SK-N-SH (cell line): ENCODE results near the gene MBP. TPM values are rescaled to one million over a fixed set of nuclear protein-coding genes. Genes with fewer than 3 reads are reported as not detected.

Experiments
- CTCF ChIA-PET: fragments of 300-600, 350-600 bp; formaldehyde crosslinking; extraction: SDS; loops from one replicate; lab custom pipeline; 2021; lab: Yijun Ruan, JAX
- POLR2A ChIA-PET: fragments of 350-600 bp; sonication (Branson Sonifier 250); formaldehyde crosslinking; extraction: SDS; loops from one replicate; lab custom pipeline; 2020; ENCODE audit warnings: antibody characterized with exemption, inconsistent platforms; lab: Yijun Ruan, JAX
- DNase-seq: peaks from one replicate; pipeline ENCODE4 v3.0.0; 2012
- H2AFZ ChIP-seq: fragments of 200-600 bp; sonication (generic); 2 replicates; pipeline ENCODE4 v1.8.1; 2016; ENCODE audit warnings: antibody characterized with exemption, mild to moderate bottlenecking, low read depth
- H3F3A ChIP-seq: fragments of 200-600 bp; sonication (generic); replicated peaks from 2 replicates; pipeline ENCODE3; 2016; ENCODE audit warnings: antibody characterized with exemption, mild to moderate bottlenecking; ENCODE audit not compliant: insufficient read depth
- H3K27ac ChIP-seq, 2 experiments: fragments of 200-500 bp in 1 of 2; fragments of 200-600 bp in 1 of 2; sonication (Bioruptor generic) in 1 of 2; sonication (generic), shearing (Covaris generic) in 1 of 2; 2 replicates each; pipeline versions ENCODE4 v1.5.1 to v1.6.1; 2014 to 2016; ENCODE audit warnings: low read depth in 2 of 2, inconsistent platforms in 1 of 2, low read length in 1 of 2, mild to moderate bottlenecking in 1 of 2, mixed read lengths in 1 of 2
- H3K27me3 ChIP-seq: fragments of 200-600 bp; sonication (generic), shearing (Covaris generic); 2 replicates; pipeline ENCODE4 v1.6.1; 2016; ENCODE audit warnings: mixed run types; ENCODE audit not compliant: insufficient read depth
- H3K36me3 ChIP-seq, 2 experiments: fragments of 200-500 bp in 1 of 2; fragments of 200-600 bp in 1 of 2; sonication (Bioruptor generic) in 1 of 2; sonication (generic) in 1 of 2; replicated peaks in 1 of 2; 2 replicates each; pipeline versions ENCODE3 to v1.5.1; 2014 to 2016; ENCODE audit warnings: low read length in 1 of 2, mild to moderate bottlenecking in 1 of 2; ENCODE audit not compliant: insufficient read depth in 2 of 2, control insufficient read depth in 1 of 2
- H3K4me1 ChIP-seq, 2 experiments: fragments of 200-500 bp in 1 of 2; fragments of 200-600 bp in 1 of 2; sonication (Bioruptor generic) in 1 of 2; sonication (generic), shearing (Covaris generic) in 1 of 2; 2 replicates each; pipeline versions ENCODE4 v1.5.1 to v1.6.1; 2014 to 2016; ENCODE audit warnings: low read depth in 1 of 2, low read length in 1 of 2, mixed run types in 1 of 2; ENCODE audit not compliant: insufficient read depth in 2 of 2, control insufficient read depth in 1 of 2
- H3K4me2 ChIP-seq: fragments of 200-600 bp; sonication (generic), shearing (Covaris generic); 2 replicates; pipeline ENCODE4 v1.6.1; 2017; ENCODE audit warnings: mixed run types
- H3K4me3 ChIP-seq, 2 experiments: fragments of 200-500 bp in 1 of 2; fragments of 200-600 bp in 1 of 2; sonication (Bioruptor generic) in 1 of 2; sonication (generic), shearing (Covaris generic) in 1 of 2; 2 replicates each; pipeline versions ENCODE4 v1.5.1 to v1.8.1; 2014 to 2016; ENCODE audit warnings: low read depth in 2 of 2, inconsistent platforms in 1 of 2, low read length in 1 of 2, mild to moderate bottlenecking in 1 of 2, mixed read lengths in 1 of 2, moderate library complexity in 1 of 2
- H3K79me2 ChIP-seq: fragments of 200-600 bp; sonication (generic); 2 replicates; pipeline ENCODE4 v1.8.1; 2017; ENCODE audit warnings: mild to moderate bottlenecking; ENCODE audit not compliant: insufficient read depth
- H3K9ac ChIP-seq: fragments of 200-600 bp; sonication (generic); 2 replicates; pipeline ENCODE4 v1.6.1; 2017; ENCODE audit warnings: mixed run types
- H3K9me2 ChIP-seq: fragments of 200-600 bp; sonication (generic); 2 replicates; pipeline ENCODE4 v1.6.1; 2017; ENCODE audit warnings: mixed run types
- H3K9me3 ChIP-seq: fragments of 200-600 bp; sonication (generic); 2 replicates; pipeline ENCODE4 v1.6.1; 2017; ENCODE audit warnings: mixed run types, mild to moderate bottlenecking, moderate library complexity
- H4K20me1 ChIP-seq: fragments of 200-600 bp; sonication (generic); 2 replicates; pipeline ENCODE4 v1.6.1; 2017; ENCODE audit warnings: mild to moderate bottlenecking, mixed run types; ENCODE audit not compliant: insufficient read depth
- CHD2 ChIP-seq: fragments of 150-350 bp; IDR thresholded peaks from 2 replicates; pipeline ENCODE4 v1.6.1; 2018; ENCODE audit warnings: low read length; ENCODE audit not compliant: partially characterized antibody
- ELF1 ChIP-seq: IDR thresholded peaks from 2 replicates; pipeline ENCODE4 v1.4.0; 2012
- MEF2A ChIP-seq: IDR thresholded peaks from 2 replicates; pipeline ENCODE4 v1.4.0; 2012; ENCODE audit warnings: low read depth, borderline replicate concordance
- NFIC ChIP-seq: IDR thresholded peaks from 2 replicates; pipeline ENCODE4 v1.4.0; 2012; ENCODE audit warnings: borderline replicate concordance
- PBX3 ChIP-seq: IDR thresholded peaks from 2 replicates; pipeline ENCODE4; 2012
- RAD21 ChIP-seq: IDR thresholded peaks from 2 replicates; pipeline ENCODE4 v1.6.1; 2012; ENCODE audit warnings: mild to moderate bottlenecking, low read length
- RCOR1 ChIP-seq: fragments of 150-350 bp; IDR thresholded peaks from 2 replicates; pipeline ENCODE4 v1.6.1; 2017; ENCODE audit warnings: antibody characterized with exemption, low read length
- TEAD4 ChIP-seq: IDR thresholded peaks from 2 replicates; pipeline ENCODE4 v1.4.0; 2012; ENCODE audit warnings: mild to moderate bottlenecking, borderline replicate concordance; ENCODE audit not compliant: insufficient read depth
- USF2 ChIP-seq: fragments of 150-350 bp; IDR thresholded peaks from 2 replicates; pipeline ENCODE4 v1.6.1; 2017; ENCODE audit warnings: antibody characterized with exemption, low read length, low read depth, borderline replicate concordance
- ZBTB33 ChIP-seq: IDR thresholded peaks from 2 replicates; pipeline ENCODE4 v1.4.0; 2012; ENCODE audit warnings: low read depth, borderline replicate concordance
- WGBS: methylation state at CpG from one replicate; pipeline ENCODE4 v1.1.6; 2017; ENCODE audit warnings: low lambda C conversion rate; 5-methylcytosine and 5-hydroxymethylcytosine counted together
- polyA plus RNA-seq, 3 experiments: library from polyadenylated mRNA; depleted of rRNA; stranded (reverse); fragments of >200 nt; gene quantifications; 2 replicates each; pipeline ENCODE4 v1.2.3, GENCODE V29; 2012

Gene MBP
- polyA plus RNA-seq, 1 of the 3 experiments (the other 2 are of a cell fraction), result 1.6 TPM

GRCh38 chr18:77134611-77135010 is 2.0 kb upstream of the MBP start:
- H2AFZ ChIP-seq, result no peak overlapping the region
- no peaks in the 10 kb centered on the region for H3K79me2 ChIP-seq
- H3K27ac ChIP-seq, result no peak overlapping the region
- H3K9ac ChIP-seq, result no peak overlapping the region
- no peak overlapping the region for H3K4me3 ChIP-seq
- no peaks in the 10 kb centered on the region for H4K20me1 ChIP-seq
- 82% methylated on average over 4 of the region's 4 CpGs for WGBS
- 0 out of 2 replicates have a peak, but pooled peaks cover 5% of the 10 kb centered on the region for H3K27me3 ChIP-seq
- H3F3A ChIP-seq, result peaks cover 4% of the 10 kb centered on the region
- CTCF ChIA-PET, result no interaction called here
- H3K4me2 ChIP-seq, result no peak overlapping the region
- H3K9me2 ChIP-seq, result no peaks in the 10 kb centered on the region
- TF ChIP-seq RCOR1 (no peak), CHD2 (no peak), NFIC (no peak), PBX3 (no peak)
- H3K9me3 ChIP-seq, result no peaks in the 10 kb centered on the region
- no peaks in the 10 kb centered on the region for H3K36me3 ChIP-seq
- H3K4me1 ChIP-seq, result peaks cover 0 to 3% of the 10 kb centered on the region in 2 experiments; a peak in 1 of 4 replicates
- DNase-seq, result no peak
- POLR2A ChIA-PET, result no interaction called here

- no peak for TF ChIP-seq CHD2
- no peak for TF ChIP-seq TEAD4
- 0 out of 2 replicates have a peak, but pooled peaks have one; percentile 4 for TF ChIP-seq RAD21
- no peak for TF ChIP-seq ELF1
These were observed 1.4 kb upstream of the MBP start for GRCh38 chr18:77133835-77134496.

GRCh38 chr18:77133051-77133834 is 660 bp upstream of the MBP start:
- no peaks in the 10 kb centered on the region for H3K79me2 ChIP-seq
- no peak for TF ChIP-seq USF2
- no peak for TF ChIP-seq PBX3
- no peak for TF ChIP-seq ZBTB33
- no peak for TF ChIP-seq MEF2A
- no peaks in the 10 kb centered on the region for H3K36me3 ChIP-seq
- DNase-seq, result no peak
- no peaks in the 10 kb centered on the region for H3K9me3 ChIP-seq
- ChIA-PET POLR2A (no interaction called here), CTCF (no interaction called here)
- H3K4me3 ChIP-seq, result no peak overlapping the region
- H3K9ac ChIP-seq, result no peak overlapping the region
- peaks cover 12% of the 10 kb centered on the region for H3F3A ChIP-seq
- no peaks in the 10 kb centered on the region for H3K9me2 ChIP-seq
- no peak overlapping the region for H3K27ac ChIP-seq
- H3K27me3 ChIP-seq, result 0 out of 2 replicates have a peak, but pooled peaks cover 5% of the 10 kb centered on the region
- WGBS, result 90% methylated on average over 26 of the region's 44 CpGs
- H3K4me1 ChIP-seq, result peaks cover 0 to 3% of the 10 kb centered on the region in 2 experiments; a peak in 2 of 4 replicates
- no peak overlapping the region for H3K4me2 ChIP-seq
- no peak overlapping the region for H2AFZ ChIP-seq
- H4K20me1 ChIP-seq, result no peaks in the 10 kb centered on the region

More at GRCh38 chr18:77133835-77134496, 1.4 kb upstream of the MBP start:
- H3K9me3 ChIP-seq, result no peaks in the 10 kb centered on the region
- no peaks in the 10 kb centered on the region for H3K79me2 ChIP-seq
- no peaks in the 10 kb centered on the region for H4K20me1 ChIP-seq
- H3K4me2 ChIP-seq, result no peak overlapping the region
- no peaks in the 10 kb centered on the region for H3K36me3 ChIP-seq
- H3K27ac ChIP-seq, result no peak overlapping the region
- POLR2A ChIA-PET, result no interaction called here
- no peak overlapping the region for H2AFZ ChIP-seq
- 0 out of 2 replicates have a peak, but pooled peaks cover 5% of the 10 kb centered on the region for H3K27me3 ChIP-seq
- H3K9me2 ChIP-seq, result no peaks in the 10 kb centered on the region
- 78% methylated on average over 12 of the region's 12 CpGs for WGBS
- H3F3A ChIP-seq, result peaks cover 4% of the 10 kb centered on the region
- H3K4me1 ChIP-seq, result peaks cover 0 to 3% of the 10 kb centered on the region in 2 experiments; a peak in 1 of 4 replicates
- no peak overlapping the region for H3K4me3 ChIP-seq
- H3K9ac ChIP-seq, result no peak overlapping the region
- peak; percentile 43 for DNase-seq
- CTCF ChIA-PET, result no interaction called here
